ENCODE data around the gene LRIG1.

- no peak for TF ChIP-seq ZNF366 (tag by site-specific recombination; conservative IDR thresholded peaks at IDR 0.05)
- TF ChIP-seq CTCF (tag by site-specific recombination; IDR thresholded peaks at IDR 0.05): no peak
- no peak for TF ChIP-seq ZNF114 (tag by site-specific recombination; IDR thresholded peaks at IDR 0.05)
- no peak for TF ChIP-seq ZNF76 (tag by site-specific recombination; IDR thresholded peaks at IDR 0.05; ENCODE audit: borderline replicate concordance, low read depth)
- TF ChIP-seq YY2 (tag by site-specific recombination; IDR thresholded peaks at IDR 0.05): no peak
- no peak for TF ChIP-seq REST (tag by site-specific recombination; IDR thresholded peaks at IDR 0.05)
- no peak for TF ChIP-seq KLF17 (tag by site-specific recombination; IDR thresholded peaks at IDR 0.05)
- no peak for TF ChIP-seq MZF1 (tag by site-specific recombination; IDR thresholded peaks at IDR 0.05; ENCODE audit: borderline replicate concordance)
- no peak for TF ChIP-seq YY1 (tag by site-specific recombination; IDR thresholded peaks at IDR 0.05)
- no peak for TF ChIP-seq ZNF24 (tag by site-specific recombination; IDR thresholded peaks at IDR 0.05)
- no peak for TF ChIP-seq PRDM4 (tag by site-specific recombination; IDR thresholded peaks at IDR 0.05)
- TF ChIP-seq ELK4 (IDR thresholded peaks at IDR 0.05; ENCODE audit: borderline replicate concordance, low read depth, low read length): no peak
- no peak for TF ChIP-seq ZNF518A (tag by site-specific recombination; conservative IDR thresholded peaks at IDR 0.05; ENCODE audit: low read depth)
Observed at GRCh38 chr3:66496301-66496700, 4.5 kb downstream of the LRIG1 start.
